Testis (tissue), 2 donors: ENCODE results near the gene FURIN.
"Not testable (repeated sequence)": the region's sequence is repeated elsewhere in the genome, so short reads cannot be mapped to it uniquely, and the experiment has no call there.

ENCODE experiments used
- CTCF ChIP-seq, 3 experiments: fragments of 450-650 bp in 2 of 3; fragments of 200-600 bp in 1 of 3; sonication (generic) in 1 of 3; IDR thresholded peaks; one replicate each; pipeline ENCODE4 v1.5.1; 2016 to 2019; ENCODE audit warnings: antibody characterized with exemption in 3 of 3, mild to moderate bottlenecking in 2 of 3, moderate library complexity in 1 of 3
- POLR2A ChIP-seq: fragments of 450-650 bp; IDR thresholded peaks from one replicate; pipeline ENCODE4 v1.6.1; 2017; ENCODE audit warnings: antibody characterized with exemption, mild to moderate bottlenecking, moderate library complexity

GRCh38 chr15:90897131-90897655, 28.8 kb downstream of the FURIN start:
- TF ChIP-seq POLR2A; CTCF (IDR thresholded peaks at IDR 0.05): not testable (repeated sequence)
